ENCODE measurements around the gene FUT6. TPM values are rescaled to one million over a fixed set of nuclear protein-coding genes. Genes with fewer than 3 reads are reported as not detected.
A peak's percentile ranks its signal among the peaks of the same experiment; 100 is the strongest.
"Not testable (repeated sequence)": the region's sequence is repeated elsewhere in the genome, so short reads cannot be mapped to it uniquely, and the experiment has no call there.

The FUT6 gene, protein sequence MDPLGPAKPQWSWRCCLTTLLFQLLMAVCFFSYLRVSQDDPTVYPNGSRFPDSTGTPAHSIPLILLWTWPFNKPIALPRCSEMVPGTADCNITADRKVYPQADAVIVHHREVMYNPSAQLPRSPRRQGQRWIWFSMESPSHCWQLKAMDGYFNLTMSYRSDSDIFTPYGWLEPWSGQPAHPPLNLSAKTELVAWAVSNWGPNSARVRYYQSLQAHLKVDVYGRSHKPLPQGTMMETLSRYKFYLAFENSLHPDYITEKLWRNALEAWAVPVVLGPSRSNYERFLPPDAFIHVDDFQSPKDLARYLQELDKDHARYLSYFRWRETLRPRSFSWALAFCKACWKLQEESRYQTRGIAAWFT
- not detected in 2 replicates for total RNA-seq (ENCODE audit: low replicate concordance)

DNA sequence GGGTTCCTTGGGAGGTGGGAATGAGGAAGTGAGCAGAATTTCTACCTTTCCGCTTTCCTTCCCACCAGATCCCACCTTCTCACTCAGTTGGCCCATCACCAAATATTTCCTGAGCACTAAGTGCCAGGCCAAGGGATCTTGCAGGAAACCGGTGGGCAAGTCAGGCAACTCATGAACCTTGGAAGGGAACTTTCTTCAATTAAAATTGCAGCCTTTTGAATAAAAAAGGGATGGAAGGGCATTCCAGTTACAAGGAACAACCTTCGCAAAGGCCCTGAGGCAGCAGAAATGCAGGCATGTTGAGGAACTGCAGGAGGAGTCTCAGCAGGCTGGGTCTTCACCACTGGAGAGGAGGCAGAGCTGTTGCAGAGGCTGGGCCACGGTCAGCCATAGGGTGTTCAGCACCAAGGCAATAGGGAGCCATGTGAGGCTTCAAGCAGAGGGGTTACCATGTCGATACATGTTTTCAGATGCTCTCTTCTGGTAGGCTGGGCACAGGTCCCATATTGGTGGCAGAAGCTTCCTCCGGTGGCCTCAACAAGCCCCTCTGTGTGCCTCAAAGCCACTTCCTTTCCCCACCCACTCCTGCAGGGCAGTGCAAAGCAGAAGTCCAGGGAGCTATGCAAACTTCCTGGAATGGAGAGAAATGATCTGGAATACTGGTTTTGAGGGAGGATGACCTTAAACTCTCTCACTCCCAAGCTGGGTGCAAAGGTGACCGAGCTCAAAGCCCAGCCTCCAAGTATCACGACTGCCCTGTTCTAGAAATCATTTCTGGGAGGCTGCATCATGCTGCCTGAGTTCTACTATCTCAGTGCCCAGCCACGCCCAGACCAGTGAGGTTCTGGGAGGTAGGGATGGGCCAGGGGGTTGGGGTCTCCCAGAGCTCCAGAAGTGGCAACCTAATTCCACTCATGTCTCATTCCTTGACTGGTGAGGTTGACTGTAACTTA lies at the start of gene FUT6:
TSS of gene FUT6 (minus strand) at position 638 of the 953 bp plus-strand sequence. CDS start 7,135 bp downstream, outside the sequence.
- Mint-ChIP-seq H3K27ac (no peak within 1 kb of the TSS), H3K9me3 (no peaks in the 10 kb centered on the region), H3K4me1 (no peaks in the 10 kb centered on the region), H3K4me3 (peak within 1 kb of the TSS; percentile 15), H3K36me3 (no peaks in the 10 kb centered on the region), H3K27me3 (ENCODE audit: insufficient read depth, low read depth) (peaks cover 10% of the 10 kb centered on the region)
- Histone ChIP-seq H3K9me3 (ENCODE audit: low read depth) (no peaks in the 10 kb centered on the region), H3K36me3 (no peaks in the 10 kb centered on the region), H2AFZ (replicated peaks) (no peak within 1 kb of the TSS), H3K27ac (no peak within 1 kb of the TSS), H3K79me2 (ENCODE audit: low read depth) (no peaks in the 10 kb centered on the region), H3F3A (ENCODE audit: low read depth) (no peaks in the 10 kb centered on the region), H3K4me1 (no peaks in the 10 kb centered on the region), H3K4me3 (no peak within 1 kb of the TSS), H4K20me1 (ENCODE audit: low read depth) (no peaks in the 10 kb centered on the region), H3K27me3 (peaks cover 16% of the 10 kb centered on the region), H3K9ac (no peak within 1 kb of the TSS), H3K4me2 (no peak within 1 kb of the TSS)
- no peak for DNase-seq (ENCODE audit: low spot score)
- no peak for TF ChIP-seq EZH2 (IDR thresholded peaks at IDR 0.05)
- no peak for TF ChIP-seq EZH2phosphoT487 (IDR thresholded peaks at IDR 0.05)
- TF ChIP-seq, protein P1, sequence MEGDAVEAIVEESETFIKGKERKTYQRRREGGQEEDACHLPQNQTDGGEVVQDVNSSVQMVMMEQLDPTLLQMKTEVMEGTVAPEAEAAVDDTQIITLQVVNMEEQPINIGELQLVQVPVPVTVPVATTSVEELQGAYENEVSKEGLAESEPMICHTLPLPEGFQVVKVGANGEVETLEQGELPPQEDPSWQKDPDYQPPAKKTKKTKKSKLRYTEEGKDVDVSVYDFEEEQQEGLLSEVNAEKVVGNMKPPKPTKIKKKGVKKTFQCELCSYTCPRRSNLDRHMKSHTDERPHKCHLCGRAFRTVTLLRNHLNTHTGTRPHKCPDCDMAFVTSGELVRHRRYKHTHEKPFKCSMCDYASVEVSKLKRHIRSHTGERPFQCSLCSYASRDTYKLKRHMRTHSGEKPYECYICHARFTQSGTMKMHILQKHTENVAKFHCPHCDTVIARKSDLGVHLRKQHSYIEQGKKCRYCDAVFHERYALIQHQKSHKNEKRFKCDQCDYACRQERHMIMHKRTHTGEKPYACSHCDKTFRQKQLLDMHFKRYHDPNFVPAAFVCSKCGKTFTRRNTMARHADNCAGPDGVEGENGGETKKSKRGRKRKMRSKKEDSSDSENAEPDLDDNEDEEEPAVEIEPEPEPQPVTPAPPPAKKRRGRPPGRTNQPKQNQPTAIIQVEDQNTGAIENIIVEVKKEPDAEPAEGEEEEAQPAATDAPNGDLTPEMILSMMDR (IDR thresholded peaks at IDR 0.05): no peak

DNA sequence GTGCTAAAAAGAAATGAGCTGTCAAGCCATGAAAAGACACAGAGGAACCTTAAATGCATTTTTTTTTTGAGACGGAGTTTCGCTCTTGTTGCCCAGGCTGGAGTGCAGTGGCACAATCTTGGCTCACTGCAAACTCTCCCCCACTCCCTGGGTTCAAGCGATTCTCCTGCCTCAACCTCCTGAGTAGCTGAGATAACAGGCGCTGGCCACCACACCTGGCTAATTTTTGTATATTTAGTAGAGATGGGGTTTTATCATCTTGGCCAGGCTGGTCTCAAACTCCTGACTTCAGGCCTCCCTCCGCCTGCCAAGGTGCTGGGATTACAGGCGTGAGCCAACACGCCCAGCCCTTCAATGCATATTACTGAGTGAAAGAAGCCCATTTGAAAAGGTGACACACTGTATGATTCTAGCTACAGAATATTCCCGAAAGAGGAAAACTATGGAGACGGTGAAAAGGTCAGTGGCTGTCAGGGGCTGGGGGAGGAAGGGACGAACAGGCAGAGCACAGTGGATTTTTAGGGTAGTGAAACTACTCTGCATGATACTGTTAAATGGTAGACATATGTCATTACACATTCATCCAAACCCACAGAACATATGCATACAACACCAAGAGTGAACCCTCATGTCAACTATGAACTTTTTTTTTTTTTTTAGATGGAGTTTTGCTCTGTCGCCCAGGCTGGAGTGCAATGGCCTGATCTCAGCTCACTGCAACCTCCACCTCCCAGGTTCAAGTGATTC lies 44.7 kb upstream of the FUT6 start:
- H3K79me2 ChIP-seq (ENCODE audit: low read depth); H3K4me2 ChIP-seq; H3K27ac ChIP-seq; H3K36me3 ChIP-seq; H3K27ac Mint-ChIP-seq; H3K36me3 Mint-ChIP-seq; H4K20me1 ChIP-seq (ENCODE audit: low read depth); DNase-seq (ENCODE audit: low spot score); H3K9me3 Mint-ChIP-seq; H3F3A ChIP-seq (ENCODE audit: low read depth); H3K9ac ChIP-seq; H3K4me3 Mint-ChIP-seq; H3K4me1 ChIP-seq; H3K27me3 ChIP-seq; H3K4me3 ChIP-seq; H3K9me3 ChIP-seq (ENCODE audit: low read depth); H2AFZ ChIP-seq (replicated peaks): not testable (repeated sequence)
- Mint-ChIP-seq H3K4me1 (peaks cover 21% of the 10 kb centered on the region), H3K27me3 (ENCODE audit: insufficient read depth, low read depth) (peaks cover 14% of the 10 kb centered on the region)

DNA sequence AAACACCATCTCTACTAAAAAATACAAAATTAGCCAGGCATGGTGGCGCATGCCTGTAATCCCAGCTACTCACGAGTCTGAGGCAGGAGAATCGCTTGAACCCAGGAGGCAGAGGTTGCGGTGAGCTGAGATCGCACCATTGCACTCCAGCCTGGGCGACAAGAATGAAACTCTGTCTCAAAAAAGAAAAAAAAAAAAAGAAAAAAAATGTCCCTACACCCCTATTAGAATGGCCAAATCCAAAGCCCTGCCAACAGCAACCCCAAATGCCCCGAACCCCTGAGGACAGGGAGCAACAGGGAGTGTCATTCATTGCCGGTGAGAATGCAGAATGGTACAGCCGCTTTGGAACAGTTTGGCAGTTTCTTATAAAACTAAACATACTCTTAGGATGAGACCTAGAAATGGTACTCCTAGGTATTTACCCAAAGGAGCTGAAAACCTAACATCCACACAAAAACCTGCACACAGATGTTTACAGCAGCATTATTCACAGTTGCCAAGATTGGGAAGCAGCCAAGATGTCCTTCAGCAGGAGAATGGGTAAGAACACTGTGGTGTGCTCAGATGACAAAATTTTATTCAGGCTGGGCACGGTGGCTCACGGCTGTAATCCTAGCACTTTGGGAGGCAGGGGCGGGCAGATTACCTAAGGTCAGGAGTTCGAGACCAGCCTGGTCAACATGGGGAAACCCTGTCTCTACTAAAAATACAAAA lies 43.8 kb upstream of the FUT6 start:
- H3K27me3 Mint-ChIP-seq (ENCODE audit: insufficient read depth, low read depth): peaks cover 17% of the 10 kb centered on the region
- not testable (repeated sequence) for H3K9ac ChIP-seq; DNase-seq (ENCODE audit: low spot score); H3K4me3 ChIP-seq; H3K9me3 ChIP-seq (ENCODE audit: low read depth); H3K4me2 ChIP-seq; H3K27ac ChIP-seq; H3K9me3 Mint-ChIP-seq; H3K36me3 ChIP-seq; H3K4me3 Mint-ChIP-seq; H3F3A ChIP-seq (ENCODE audit: low read depth); H2AFZ ChIP-seq (replicated peaks); H3K79me2 ChIP-seq (ENCODE audit: low read depth); H3K27me3 ChIP-seq; H3K4me1 ChIP-seq; H3K36me3 Mint-ChIP-seq; H4K20me1 ChIP-seq (ENCODE audit: low read depth)
- H3K4me1 Mint-ChIP-seq: peaks cover 29% of the 10 kb centered on the region
- peak overlapping the region; percentile 51 for H3K27ac Mint-ChIP-seq
